Right ventricle myocardium superior (tissue), 1 donor: ENCODE measurements around the gene ZNRD2. TPM values are rescaled to one million over a fixed set of nuclear protein-coding genes. Genes with fewer than 3 reads are reported as not detected.

Source experiments
- ATAC-seq: fragments of 200-7000 bp; cut with Tn5 transposase; one replicate; pipeline ENCODE4 v1.9.1; 2020; ENCODE audit warnings: mild to moderate bottlenecking; ENCODE audit not compliant: poor library complexity
- DNase-seq: peaks from one replicate; pipeline ENCODE4 v3.0.0-alpha.2; 2020
- intact Hi-C: fragments of 100-400 bp; cut with DNase I; formaldehyde crosslinking; loops from one replicate; pipeline ENCODE4 v1.11.2; 2022
- total RNA-seq: library from RNA; stranded (reverse); fragmentation: NEBNext Ultra II Directional; extraction: Animal tissue kit (Norgen Biotek cat#: 25700); gene quantifications from one replicate; pipeline ENCODE4 v1.2.1, GENCODE V29; 2021
- donor health status: DM: no; HTN: yes; CAD: no; lungs with severe emphysema.

The ZNRD2 gene
- total RNA-seq, 1 donor from 2014 or later = 23.2 TPM

DNA sequence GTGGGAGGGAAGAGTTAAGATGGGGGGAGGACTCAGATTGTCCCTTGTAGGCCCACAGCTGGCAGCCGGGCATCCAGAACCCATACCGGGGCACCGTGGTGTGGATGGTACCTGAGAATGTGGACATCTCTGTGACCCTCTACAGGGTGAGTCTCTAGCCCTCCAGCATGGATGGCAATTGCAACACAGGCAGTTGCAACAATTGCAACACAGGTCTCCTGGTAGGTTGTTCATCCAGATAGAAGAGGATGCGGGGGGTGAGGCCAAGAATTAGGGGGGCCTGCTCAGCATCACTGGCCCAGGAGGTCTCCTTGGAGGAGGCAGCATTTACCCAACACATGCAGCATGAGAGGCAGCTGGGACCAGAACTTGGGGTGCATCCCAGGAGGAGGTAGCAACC, 9.0 kb downstream of the ZNRD2 start:
- intact Hi-C loops = no loop called here
- ATAC-seq (no peak), DNase-seq (no peak)

DNA sequence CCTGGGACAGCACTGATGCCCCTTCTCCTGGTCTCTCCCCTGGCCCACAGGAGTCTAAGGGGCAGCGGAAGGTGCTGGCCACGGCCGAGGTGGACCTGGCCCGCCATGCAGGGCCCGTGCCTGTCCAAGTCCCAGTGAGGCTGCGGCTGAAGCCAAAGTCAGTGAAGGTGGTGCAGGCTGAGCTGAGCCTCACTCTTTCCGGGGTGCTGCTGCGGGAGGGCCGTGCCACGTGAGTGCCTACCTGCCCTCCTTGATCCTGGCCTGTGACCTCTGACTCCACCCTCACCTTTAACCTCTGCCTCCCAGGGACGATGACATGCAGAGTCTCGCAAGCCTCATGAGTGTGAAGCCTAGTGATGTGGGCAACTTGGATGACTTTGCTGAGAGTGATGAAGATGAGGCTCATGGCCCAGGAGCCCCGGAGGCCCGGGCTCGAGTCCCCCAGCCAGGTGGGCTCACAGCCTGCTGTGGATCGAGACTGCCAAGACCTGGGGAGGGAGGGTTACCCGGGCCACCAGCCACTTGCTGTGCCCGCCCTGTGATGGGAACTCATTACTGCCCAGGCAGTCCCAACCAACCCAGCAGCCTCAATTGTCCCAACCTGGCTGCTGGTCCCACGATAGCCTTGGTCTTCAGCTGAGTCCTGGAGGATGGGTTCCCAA, 9.9 kb downstream of the ZNRD2 start:
- intact Hi-C loops = no loop called here
- DNase-seq = no peak
- no peak for ATAC-seq

GRCh38 chr11:65580756-65581155, 10.5 kb downstream of the ZNRD2 start:
- ATAC-seq = no peak
- no peak for DNase-seq
- intact Hi-C loops = no loop called here

- intact Hi-C loops = no loop called here
- no peak for DNase-seq
- no peak for ATAC-seq
These were observed 11.7 kb downstream of the ZNRD2 start for GRCh38 chr11:65581928-65582327.

GRCh38 chr11:65583589-65583988, 13.3 kb downstream of the ZNRD2 start:
- intact Hi-C loops = no loop called here
- DNase-seq = no peak
- ATAC-seq = no peak

GRCh38 chr11:65584106-65584505, 13.8 kb downstream of the ZNRD2 start:
- no peak for DNase-seq
- intact Hi-C loops = no loop called here
- no peak for ATAC-seq

DNA sequence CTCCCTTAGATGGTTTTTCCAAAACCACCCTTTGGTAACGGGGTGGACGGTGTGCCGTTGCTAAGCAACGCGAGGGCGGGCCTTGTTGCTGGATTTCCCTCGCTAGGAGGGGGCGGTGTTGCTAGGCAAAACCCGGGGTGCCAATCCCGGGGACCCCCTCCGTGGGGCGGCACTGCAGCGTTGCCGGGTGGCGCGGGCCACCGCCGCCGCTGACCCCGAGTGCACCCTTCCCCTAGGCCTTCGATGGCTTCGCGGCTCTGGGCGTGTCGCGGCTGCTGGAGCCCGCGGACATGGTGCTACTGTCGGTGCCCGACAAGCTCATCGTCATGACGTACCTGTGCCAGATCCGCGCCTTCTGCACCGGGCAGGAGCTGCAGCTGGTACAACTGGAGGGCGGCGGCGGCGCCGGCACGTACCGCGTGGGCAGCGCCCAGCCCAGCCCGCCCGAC, 14.5 kb downstream of the ZNRD2 start:
- intact Hi-C loops = no loop called here
- ATAC-seq = no peak
- no peak for DNase-seq

GRCh38 chr11:65585396-65586246, 15.3 kb downstream of the ZNRD2 start:
- no peak for ATAC-seq
- intact Hi-C loops = no loop called here
- no peak for DNase-seq

DNA sequence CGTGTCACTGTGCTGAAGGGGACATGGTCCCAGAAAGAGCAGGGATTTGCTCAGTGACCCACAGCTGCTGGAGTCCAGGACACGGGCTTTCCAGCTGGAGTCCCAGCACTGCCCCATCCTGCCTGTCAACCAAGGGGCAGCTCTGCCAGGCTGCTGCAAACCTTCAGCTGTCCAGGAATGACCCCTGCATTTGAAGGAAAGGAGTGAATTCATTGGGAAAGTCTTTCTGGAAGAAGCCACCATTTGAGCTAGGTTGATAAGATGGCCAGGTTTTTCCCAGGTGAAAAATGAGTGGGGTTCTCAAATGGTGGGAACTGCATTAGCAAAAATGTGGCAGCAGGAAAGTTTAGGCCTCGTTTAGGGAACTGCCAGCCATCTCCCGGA, 16.0 kb downstream of the ZNRD2 start:
- no peak for DNase-seq
- ATAC-seq = no peak
- intact Hi-C loops = no loop called here

- DNase-seq = no peak
- intact Hi-C loops = no loop called here
- peak; percentile 20 for ATAC-seq
These were observed 16.4 kb downstream of the ZNRD2 start for GRCh38 chr11:65586676-65587075.

DNA sequence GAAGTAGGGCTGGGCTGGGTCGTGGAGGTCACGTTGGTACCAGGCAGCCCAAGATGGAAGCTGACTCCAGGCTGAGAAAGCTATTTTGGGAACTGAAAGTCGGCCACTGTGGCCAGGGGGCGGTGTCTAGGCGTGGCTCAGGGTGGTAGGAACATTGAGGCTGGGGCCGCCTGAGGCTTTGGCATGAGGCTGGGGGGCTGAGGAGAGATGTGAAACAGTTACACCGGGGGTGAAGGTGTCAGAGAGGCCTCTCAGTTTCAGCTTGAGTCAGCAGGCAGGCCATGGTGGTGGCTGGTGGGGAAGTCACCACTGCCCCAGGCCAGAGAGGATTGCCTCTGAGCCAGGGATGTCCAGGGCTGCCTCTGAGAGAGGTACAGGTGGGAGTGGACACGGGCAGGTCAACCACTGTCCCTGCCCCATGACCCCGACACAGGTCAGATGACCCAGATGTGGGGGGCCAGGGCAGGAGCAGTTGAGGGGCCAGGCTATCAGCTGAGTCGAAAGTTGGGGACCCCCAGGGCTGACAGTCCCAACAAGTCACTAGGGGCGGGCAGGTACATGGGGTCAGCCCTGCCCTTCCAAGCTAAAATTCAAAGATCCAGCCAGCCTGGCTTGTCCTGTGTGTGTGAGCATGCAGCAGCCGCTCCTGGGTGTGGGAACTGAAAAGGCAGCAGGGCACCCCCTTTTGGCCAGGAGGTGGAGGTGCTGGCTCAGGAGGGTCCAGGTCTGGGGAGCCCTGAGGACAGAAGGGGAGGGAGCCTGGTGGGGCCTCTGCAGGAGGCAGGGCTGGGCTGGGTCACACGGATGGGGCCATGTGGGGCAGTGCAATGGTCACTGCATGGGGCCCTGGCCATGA, 18.1 kb downstream of the ZNRD2 start:
- peak; percentile 68 for ATAC-seq
- DNase-seq = peak; percentile 76
- intact Hi-C loops = no loop called here

DNA sequence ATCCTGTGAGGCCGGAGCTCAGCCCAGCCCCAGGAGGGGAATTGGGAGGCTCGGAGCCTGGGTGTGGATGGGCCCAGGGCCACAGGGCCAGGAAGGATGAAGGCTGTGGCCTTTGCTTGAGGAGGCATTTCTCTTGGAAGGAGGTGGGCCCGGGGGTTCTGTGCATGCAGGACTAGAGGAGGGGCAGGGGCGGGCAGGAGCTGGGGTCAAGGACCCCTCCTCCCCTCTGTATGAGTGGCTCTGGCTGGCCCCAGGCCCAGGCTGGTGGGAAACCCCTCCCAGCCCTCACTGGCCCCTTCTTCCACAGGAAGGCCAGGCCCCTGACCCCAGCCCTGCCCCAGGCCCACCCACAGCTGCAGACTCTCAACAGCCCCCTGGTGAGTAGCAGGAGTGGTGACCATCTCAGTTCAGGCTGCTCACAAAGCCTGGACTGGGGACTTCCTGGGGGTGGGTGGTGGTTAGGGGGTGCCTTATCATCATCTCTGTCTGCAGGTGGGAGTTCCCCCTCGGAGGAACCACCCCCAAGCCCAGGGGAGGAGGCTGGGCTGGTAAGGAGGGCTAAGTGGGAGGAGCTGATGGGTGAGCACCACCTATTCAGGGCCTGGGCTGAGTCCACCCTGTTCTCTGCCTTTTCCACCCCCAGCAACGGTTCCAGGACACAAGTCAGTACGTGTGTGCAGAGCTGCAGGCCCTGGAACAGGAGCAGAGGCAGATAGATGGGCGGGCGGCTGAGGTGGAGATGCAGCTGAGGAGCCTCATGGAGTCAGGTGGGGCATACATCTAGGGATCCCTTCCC, 19.4 kb downstream of the ZNRD2 start:
- no peak for ATAC-seq
- intact Hi-C loops = no loop called here
- no peak for DNase-seq

DNA sequence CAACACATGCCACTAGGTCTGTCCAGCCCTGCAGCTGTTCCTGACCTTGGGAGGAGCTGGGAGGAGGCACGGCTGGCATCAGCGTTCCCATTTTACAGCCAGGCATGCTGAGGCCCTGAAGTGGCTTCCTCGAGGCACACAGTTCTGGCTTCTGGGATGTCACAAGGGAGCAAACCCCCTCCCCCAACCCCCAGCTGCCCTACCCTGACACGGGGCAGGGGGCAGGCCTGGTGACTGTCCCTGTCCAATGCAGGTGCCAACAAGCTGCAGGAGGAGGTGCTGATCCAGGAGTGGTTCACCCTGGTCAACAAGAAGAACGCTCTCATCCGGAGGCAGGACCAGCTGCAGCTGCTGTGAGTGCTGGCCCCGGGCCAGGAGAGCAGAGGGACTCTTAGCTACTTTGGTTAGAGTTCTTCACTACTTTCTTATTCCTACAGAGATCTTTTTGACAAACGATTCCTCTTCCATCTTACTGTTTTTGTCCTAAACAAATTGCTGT, 20.0 kb downstream of the ZNRD2 start:
- intact Hi-C loops = no loop called here
- peak; percentile 77 for DNase-seq
- no peak for ATAC-seq

DNA sequence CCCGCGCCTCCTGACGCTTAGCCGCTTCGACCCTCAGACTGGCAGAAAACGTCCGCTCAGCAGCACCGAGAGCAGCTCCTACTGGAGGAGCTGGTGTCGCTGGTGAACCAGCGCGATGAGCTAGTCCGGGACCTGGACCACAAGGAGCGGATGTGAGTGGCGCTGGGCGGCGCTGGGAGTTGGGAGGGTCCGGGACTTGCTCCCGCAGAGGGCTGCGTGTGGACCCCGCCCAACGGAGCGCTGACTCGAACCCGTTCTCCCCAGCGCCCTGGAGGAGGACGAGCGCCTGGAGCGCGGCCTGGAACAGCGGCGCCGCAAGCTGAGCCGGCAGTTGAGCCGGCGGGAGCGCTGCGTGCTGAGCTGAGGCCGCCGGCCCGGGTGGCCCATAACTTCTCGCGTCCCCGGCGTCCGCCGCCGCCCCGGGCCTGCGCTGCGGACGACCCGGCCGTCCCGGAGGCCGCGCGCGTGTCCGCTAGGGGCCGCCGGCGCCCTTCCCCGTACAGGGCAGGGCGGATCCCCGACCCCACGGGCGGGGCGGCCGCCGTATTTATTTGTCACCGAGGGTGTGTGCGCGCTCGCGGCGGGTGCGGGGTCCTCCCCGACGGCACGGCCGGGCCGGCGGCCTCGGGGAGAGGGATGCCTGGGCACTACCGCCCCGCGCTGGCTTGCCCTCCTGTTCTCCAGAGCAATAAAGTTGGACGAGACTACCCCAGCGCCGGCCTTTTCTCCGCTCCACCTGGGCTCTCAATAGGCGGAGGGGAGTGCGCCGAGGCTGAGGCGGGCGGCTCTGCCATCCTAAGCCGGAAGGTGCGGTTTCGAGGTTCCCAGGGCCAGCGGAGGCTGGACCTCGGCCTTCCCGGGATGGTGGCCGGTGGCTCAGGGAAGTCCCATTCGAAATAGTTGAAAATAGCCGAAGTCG, 21.9 kb downstream of the ZNRD2 start:
- DNase-seq (no peak), ATAC-seq (peak; percentile 42)
- intact Hi-C loops = no loop called here

DNA sequence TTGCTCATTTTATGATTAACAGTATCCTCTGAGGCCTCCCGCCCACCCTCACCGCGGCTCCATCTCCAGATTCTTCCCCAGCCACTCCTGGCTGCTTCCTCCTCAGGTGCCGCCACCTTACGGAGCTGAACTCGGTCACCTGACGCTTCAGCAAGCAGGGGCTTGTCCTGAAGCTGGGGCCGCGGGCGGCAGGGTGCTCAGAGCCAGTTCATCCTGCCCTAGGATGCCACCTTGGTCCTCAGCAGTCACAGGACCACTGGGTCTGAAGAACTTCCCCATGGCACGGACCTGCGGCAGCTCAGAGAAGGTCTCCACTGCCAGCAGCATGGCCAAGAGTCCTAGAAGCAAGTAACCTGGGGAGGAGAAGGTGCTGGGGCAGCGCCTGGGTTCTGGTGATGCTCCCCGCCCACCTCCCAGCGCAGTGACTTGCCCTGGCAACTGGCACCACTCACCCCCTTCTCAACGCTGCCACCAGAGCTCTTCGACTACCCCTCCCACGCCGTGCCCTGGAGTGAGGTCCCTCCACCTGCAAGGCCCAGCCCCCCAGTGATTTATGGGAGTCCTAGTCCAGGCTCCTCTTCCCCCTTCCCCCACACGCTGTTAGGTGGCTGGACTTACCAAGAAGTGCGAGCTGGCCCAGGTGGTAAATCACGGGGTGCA, 22.7 kb downstream of the ZNRD2 start:
- ATAC-seq = no peak
- DNase-seq = no peak
- intact Hi-C loops = no loop called here

DNA sequence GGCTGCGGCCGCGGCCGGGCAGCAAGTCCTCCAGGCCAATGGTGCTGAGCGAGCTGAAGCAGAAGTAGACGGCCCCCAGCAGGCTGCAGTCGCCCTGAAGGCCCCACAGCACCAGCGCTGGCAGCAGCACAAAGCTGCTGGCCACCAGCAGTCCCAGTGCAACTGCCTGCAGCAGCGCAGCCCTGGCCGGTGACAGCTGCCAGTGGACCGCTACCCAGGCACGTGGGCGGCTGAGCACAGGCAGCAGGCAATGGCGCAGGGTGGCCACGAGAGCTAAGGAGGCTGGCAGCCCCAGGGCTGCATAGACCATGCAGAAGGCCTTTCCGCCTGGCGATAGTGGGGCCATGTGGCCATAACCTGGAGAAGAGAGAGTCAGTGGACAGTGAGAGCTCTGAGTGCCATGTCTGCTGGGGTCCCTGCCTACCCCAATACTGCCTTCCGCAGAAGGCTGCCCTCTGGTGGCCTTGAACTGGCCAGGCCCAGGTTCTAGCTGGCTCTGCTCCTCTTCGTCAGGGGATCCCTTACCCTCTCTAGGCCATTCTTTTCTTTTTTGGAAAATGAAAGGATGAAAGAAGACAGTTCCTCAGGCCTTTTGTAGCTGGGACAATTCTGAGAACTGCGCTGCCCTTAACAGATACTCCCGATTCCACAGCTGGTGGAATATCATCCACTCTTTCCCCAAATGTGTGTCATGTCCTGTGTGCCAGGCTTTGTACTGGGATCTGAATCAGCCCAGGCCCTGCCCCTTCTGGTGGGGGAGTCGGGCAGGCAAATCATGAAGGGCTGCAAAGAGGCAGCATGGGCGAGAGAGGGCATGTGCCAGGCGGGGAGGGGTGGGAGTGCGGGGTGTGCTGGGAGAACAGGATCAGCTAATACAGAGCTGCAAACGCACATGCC, 23.5 kb downstream of the ZNRD2 start:
- intact Hi-C loops = no loop called here
- DNase-seq (peak; percentile 76), ATAC-seq (peak; percentile 47)
